Keratinocyte (primary cell): ENCODE results near the gene PIGP. TPM values are rescaled to one million over a fixed set of nuclear protein-coding genes. Genes with fewer than 3 reads are reported as not detected.

Experiments used
- DNase-seq: peaks from one replicate; pipeline ENCODE4 v3.0.0-alpha.2; 2011; ENCODE audit warnings: low read depth, missing footprints, low spot score
- FAIRE-seq: peaks from 2 replicates; lab custom pipeline; 2011; peaks lifted over from hg19 to GRCh38; lab: Jason Lieb, UNC
- H2AFZ ChIP-seq: 2 replicates; pipeline ENCODE4 v1.6.0; 2012; ENCODE audit warnings: low read length, control low read depth, inconsistent platforms; ENCODE audit not compliant: control insufficient read depth
- H3K27ac ChIP-seq: 2 replicates; pipeline ENCODE4 v1.5.1; 2011; ENCODE audit warnings: low read length; ENCODE audit not compliant: control insufficient read depth, insufficient read depth
- H3K27me3 ChIP-seq: 3 replicates; pipeline ENCODE4 v1.6.0; 2011; ENCODE audit warnings: low read length; ENCODE audit not compliant: control insufficient read depth, insufficient read depth; ENCODE audit errors: extremely low read depth
- H3K36me3 ChIP-seq, 2 experiments: 2 replicates in 1 of 2; 3 replicates in 1 of 2; pipeline ENCODE4 v1.5.1; 2011; ENCODE audit warnings: low read length in 2 of 2, mild to moderate bottlenecking in 1 of 2; ENCODE audit not compliant: control insufficient read depth in 2 of 2, insufficient read depth in 2 of 2; ENCODE audit errors: extremely low read depth in 1 of 2
- H3K4me1 ChIP-seq: 3 replicates; pipeline ENCODE4 v1.5.1; 2011; ENCODE audit warnings: low read length; ENCODE audit not compliant: control insufficient read depth, insufficient read depth; ENCODE audit errors: extremely low read depth
- H3K4me2 ChIP-seq: 3 replicates; pipeline ENCODE4 v1.6.0; 2011; ENCODE audit warnings: low read depth, low read length; ENCODE audit not compliant: control insufficient read depth, insufficient read depth; ENCODE audit errors: extremely low read depth
- H3K4me3 ChIP-seq, 3 experiments: fragments of 200-600 bp in 1 of 3; sonication (generic) in 1 of 3; 2 replicates in 2 of 3; 3 replicates in 1 of 3; pipeline ENCODE4 v1.5.1; 2011 to 2016; ENCODE audit warnings: low read length in 3 of 3, mild to moderate bottlenecking in 3 of 3, control low read depth in 2 of 3, inconsistent platforms in 1 of 3, low read depth in 1 of 3, mixed read lengths in 1 of 3, mixed run types in 1 of 3, moderate library complexity in 1 of 3; ENCODE audit not compliant: control insufficient read depth in 2 of 3, insufficient read depth in 2 of 3; ENCODE audit errors: extremely low read depth in 1 of 3
- H3K79me2 ChIP-seq: 2 replicates; pipeline ENCODE4 v1.6.0; 2012; ENCODE audit warnings: low read length; ENCODE audit not compliant: control insufficient read depth, insufficient read depth
- H3K9ac ChIP-seq: 3 replicates; pipeline ENCODE4 v1.6.0; 2011; ENCODE audit warnings: low read length; ENCODE audit not compliant: control insufficient read depth, insufficient read depth; ENCODE audit errors: extremely low read depth
- H3K9me1 ChIP-seq: 3 replicates; pipeline ENCODE4 v1.6.0; 2011; ENCODE audit warnings: low read length; ENCODE audit not compliant: control insufficient read depth, insufficient read depth; ENCODE audit errors: extremely low read depth
- H3K9me3 ChIP-seq: 2 replicates; pipeline ENCODE4 v1.5.1; 2012; ENCODE audit warnings: low read depth, low read length; ENCODE audit not compliant: control insufficient read depth
- H4K20me1 ChIP-seq: 3 replicates; pipeline ENCODE4 v1.6.0; 2011; ENCODE audit warnings: low read length; ENCODE audit not compliant: control insufficient read depth, insufficient read depth; ENCODE audit errors: extremely low read depth
- CTCF ChIP-seq, 3 experiments: IDR thresholded peaks in 1 of 3; conservative IDR thresholded peaks in 1 of 3; optimal IDR thresholded peaks in 1 of 3; 2 replicates in 2 of 3; 3 replicates in 1 of 3; pipeline versions ENCODE3 to v1.5.1; 2011; ENCODE audit warnings: low read length in 3 of 3, mild to moderate bottlenecking in 3 of 3, moderate library complexity in 2 of 3, control low read depth in 1 of 3, inconsistent platforms in 1 of 3; ENCODE audit not compliant: insufficient read depth in 2 of 3; ENCODE audit errors: extremely low read depth in 1 of 3
- EZH2 ChIP-seq: IDR thresholded peaks from one replicate; pipeline ENCODE4 v1.6.1; 2012; ENCODE audit warnings: inconsistent platforms, mild to moderate bottlenecking, low read length, moderate library complexity
- dilution Hi-C: fragments of 300-500 bp; cut with MboI; formaldehyde crosslinking; loops from one replicate; pipeline ENCODE4 v1.7.0; 2020; ENCODE audit warnings: low sequenced_read_pairs; ENCODE audit not compliant: extremely low pct_ligation_motif_present
- polyA plus RNA-seq, 5 experiments: library from polyadenylated mRNA; depleted of rRNA in 3 of 5; stranded (reverse) in 3 of 5; stranded (forward) in 1 of 5; unstranded in 1 of 5; fragments of >200 nt; gene quantifications; 1 replicate in 1 of 5; 2 replicates in 3 of 5; 3 replicates in 1 of 5; pipeline versions ENCODE4 v1.2.1 to v1.2.3, GENCODE V29; 2011 to 2012; ENCODE audit warnings: missing spikeins in 2 of 5, low read depth in 1 of 5, low replicate concordance in 1 of 5

The PIGP gene
- polyA plus RNA-seq, 1 donor (not counting 4 experiments of a cell fraction or from before 2014, with no cell fraction given) = 31.8 TPM

DNA sequence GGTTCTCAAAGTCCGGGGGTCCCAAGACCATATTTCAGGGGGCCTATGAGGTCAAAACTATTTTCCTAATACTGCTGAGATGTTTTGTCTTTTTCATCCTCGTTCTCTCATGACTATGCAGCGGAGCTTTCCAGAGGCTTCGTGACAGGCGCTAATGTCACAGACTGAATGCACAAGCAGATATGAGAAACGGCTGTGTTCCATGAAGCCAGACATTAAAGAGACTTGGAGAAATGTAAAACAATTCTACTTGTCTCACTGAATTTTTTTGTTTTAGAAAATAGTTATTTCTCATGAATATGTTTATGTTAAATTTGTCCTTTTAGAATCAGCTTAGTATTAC lies 10.3 kb downstream of the PIGP start:
- Histone ChIP-seq H3K36me3 (peaks cover 0 to 2% of the 10 kb centered on the region in 2 experiments), H3K4me1 (peaks cover 7% of the 10 kb centered on the region), H3K27me3 (no peaks in the 10 kb centered on the region), H3K9me3 (no peaks in the 10 kb centered on the region), H3K4me2 (no peak overlapping the region), H3K27ac (no peak overlapping the region), H3K4me3 (no peak overlapping the region), H4K20me1 (no peaks in the 10 kb centered on the region), H3K79me2 (no peaks in the 10 kb centered on the region), H3K9ac (no peak overlapping the region), H3K9me1 (no peaks in the 10 kb centered on the region), H2AFZ (no peak overlapping the region)
- FAIRE-seq = no peak
- dilution Hi-C loops = no loop called here
- no peak for DNase-seq
- no peak for TF ChIP-seq CTCF (optimal IDR thresholded peaks at IDR 0.05 in 1 of 3, IDR thresholded peaks at IDR 0.05 in 1 of 3, conservative IDR thresholded peaks at IDR 0.05 in 1 of 3; ENCODE audit: extremely low read depth in 1 of 3, insufficient read depth in 2 of 3, low read length in 3 of 3)
- no peak for TF ChIP-seq EZH2

DNA sequence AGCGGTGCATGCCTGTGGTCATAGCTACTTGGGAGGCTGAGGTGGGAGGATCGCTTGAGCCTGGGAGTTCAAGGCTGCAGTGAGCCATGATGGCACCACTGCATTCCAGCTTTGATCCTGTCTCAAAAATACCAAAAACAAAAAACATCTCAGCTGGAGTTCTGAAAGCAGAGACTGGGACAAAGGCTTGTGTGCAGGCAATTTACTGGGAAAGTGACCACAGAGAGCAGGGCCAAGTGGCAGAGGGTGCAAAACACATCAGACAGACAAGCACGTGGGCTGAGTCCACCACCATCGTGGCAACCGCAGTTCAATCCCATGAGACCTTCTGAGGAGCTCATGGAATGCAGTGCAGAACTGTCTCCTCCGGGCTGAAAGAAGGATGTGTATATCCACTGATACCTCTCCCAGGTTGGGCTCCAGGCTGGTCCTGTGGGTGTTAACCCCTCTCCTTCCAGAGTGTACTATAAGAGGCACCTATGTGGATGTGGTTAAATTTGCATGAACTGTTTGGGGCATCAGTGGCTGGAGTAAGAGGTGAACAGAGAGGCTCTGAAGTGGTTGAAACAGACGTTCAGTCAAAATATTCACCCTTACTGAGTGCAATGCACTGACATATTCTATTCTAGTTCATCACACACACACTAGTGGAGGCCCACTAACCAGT lies 10.8 kb downstream of the PIGP start:
- no peak for FAIRE-seq
- Histone ChIP-seq H3K27ac (no peak overlapping the region), H3K9ac (no peak overlapping the region), H3K4me2 (no peak overlapping the region), H2AFZ (no peak overlapping the region), H3K9me1 (no peaks in the 10 kb centered on the region), H3K36me3 (peaks cover 0 to 2% of the 10 kb centered on the region in 2 experiments), H3K4me1 (peaks cover 7% of the 10 kb centered on the region), H4K20me1 (no peaks in the 10 kb centered on the region), H3K79me2 (no peaks in the 10 kb centered on the region), H3K27me3 (no peaks in the 10 kb centered on the region), H3K4me3 (no peak overlapping the region), H3K9me3 (no peaks in the 10 kb centered on the region)
- no peak for DNase-seq
- dilution Hi-C loops = no loop called here
- TF ChIP-seq CTCF (optimal IDR thresholded peaks at IDR 0.05 in 1 of 3, IDR thresholded peaks at IDR 0.05 in 1 of 3, conservative IDR thresholded peaks at IDR 0.05 in 1 of 3; ENCODE audit: extremely low read depth in 1 of 3, insufficient read depth in 2 of 3, low read length in 3 of 3) = no peak
